Suprapubic skin (tissue), 4 donors: Measurements from ENCODE around the gene RAD51D.

Source experiments
- CTCF ChIP-seq, 2 donors: fragments of 200-600 bp in 1 of 2; fragments of 450-650 bp in 1 of 2; sonication (generic) in 1 of 2; IDR thresholded peaks; one replicate each; pipeline ENCODE4 v1.5.1; 2016 to 2019; ENCODE audit warnings: antibody characterized with exemption in 2 of 2, mild to moderate bottlenecking in 1 of 2, moderate library complexity in 1 of 2
- EP300 ChIP-seq: sonication (generic); formaldehyde crosslinking; IDR thresholded peaks from one replicate; pipeline ENCODE4 v1.6.1; 2017; ENCODE audit warnings: antibody characterized with exemption
- POLR2A ChIP-seq, 2 donors: fragments of 450-650 bp; IDR thresholded peaks; one replicate each; pipeline ENCODE4 v1.6.1; 2017; ENCODE audit warnings: antibody characterized with exemption in 2 of 2, mild to moderate bottlenecking in 2 of 2, moderate library complexity in 2 of 2
- POLR2AphosphoS5 ChIP-seq, 3 donors: sonication (generic); formaldehyde crosslinking; IDR thresholded peaks; one replicate each; pipeline ENCODE4 v1.6.1; 2017; ENCODE audit warnings: antibody characterized with exemption in 3 of 3

GRCh38 chr17:35088881-35089585 is 30.6 kb downstream of the RAD51D start:
- TF ChIP-seq CTCF (IDR thresholded peaks at IDR 0.05) (peak; percentile 82 to 94), POLR2A (IDR thresholded peaks at IDR 0.05) (peak in 1 of 2 donors; percentile 53), POLR2AphosphoS5 (IDR thresholded peaks at IDR 0.05) (no peak), EP300 (no peak)
